HG03045 (cell line): Measurements from ENCODE around the gene TFAP2A.

Experiments
- ATAC-seq: cut with Tn5 transposase; IDR thresholded peaks from one replicate; pipeline ENCODE4 v1.9.1; 2021; ENCODE audit warnings: mild to moderate bottlenecking, moderate library complexity; ENCODE audit not compliant: unreplicated experiment

TFAP2A gene

DNA sequence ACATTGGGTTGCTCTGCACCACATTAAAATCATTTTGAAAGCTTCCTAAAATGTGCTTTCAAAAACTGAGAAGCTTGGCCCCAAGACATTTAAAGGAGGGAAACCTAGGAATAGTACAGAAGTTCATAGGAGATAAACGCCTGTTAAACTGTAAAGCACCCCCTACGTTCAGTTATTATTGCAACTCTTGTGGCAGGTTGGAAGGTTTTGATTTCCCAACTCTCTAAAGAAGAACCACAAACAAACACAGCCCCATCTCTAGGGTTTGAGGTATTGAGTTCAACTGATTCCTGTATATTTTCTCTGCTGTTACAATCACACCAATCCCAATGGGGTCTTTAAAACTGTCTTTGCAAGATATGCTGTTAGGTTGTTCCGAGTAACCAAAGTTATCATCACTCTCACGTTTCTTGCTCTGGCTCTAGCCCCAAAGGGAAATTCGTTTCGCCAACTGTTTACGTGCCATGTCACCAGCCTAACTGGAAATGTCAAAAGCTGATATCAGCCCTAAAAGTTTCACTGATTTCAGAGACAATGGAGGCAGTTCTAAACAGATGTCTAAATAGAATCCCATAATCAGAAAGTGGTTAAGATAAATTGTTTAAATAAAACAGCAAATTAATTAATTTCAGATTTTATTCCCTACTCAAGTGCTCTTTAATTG lies 12.1 kb downstream of the TFAP2A start:
- no peak for ATAC-seq

DNA sequence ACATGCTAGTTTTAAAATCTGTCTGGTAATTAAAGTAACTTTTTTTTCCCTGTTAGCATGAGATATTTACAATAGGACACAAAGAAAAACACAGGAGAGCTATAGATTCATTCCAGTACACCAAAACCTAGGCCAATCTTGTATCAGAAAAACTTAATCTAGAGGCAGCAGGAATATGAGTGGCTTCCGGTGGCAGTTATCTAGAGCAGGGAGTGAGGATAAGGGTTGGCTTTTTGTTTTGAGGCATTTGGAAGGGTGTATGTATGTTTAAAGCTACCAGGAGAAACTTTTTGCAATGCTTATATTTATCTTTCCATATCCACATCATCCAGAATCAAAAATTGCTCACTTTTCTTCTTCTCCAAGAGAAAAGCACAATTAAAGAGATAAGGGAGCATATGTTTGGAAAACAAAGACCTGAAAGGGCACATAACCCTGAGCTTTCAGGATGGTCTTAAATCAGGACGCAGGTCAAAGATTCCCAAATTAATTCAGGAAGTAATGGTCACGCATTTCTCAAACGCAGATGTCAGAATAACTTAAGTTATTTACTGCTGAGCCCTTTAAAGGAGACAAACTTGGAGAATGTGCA lies 13.1 kb downstream of the TFAP2A start:
- no peak for ATAC-seq

DNA sequence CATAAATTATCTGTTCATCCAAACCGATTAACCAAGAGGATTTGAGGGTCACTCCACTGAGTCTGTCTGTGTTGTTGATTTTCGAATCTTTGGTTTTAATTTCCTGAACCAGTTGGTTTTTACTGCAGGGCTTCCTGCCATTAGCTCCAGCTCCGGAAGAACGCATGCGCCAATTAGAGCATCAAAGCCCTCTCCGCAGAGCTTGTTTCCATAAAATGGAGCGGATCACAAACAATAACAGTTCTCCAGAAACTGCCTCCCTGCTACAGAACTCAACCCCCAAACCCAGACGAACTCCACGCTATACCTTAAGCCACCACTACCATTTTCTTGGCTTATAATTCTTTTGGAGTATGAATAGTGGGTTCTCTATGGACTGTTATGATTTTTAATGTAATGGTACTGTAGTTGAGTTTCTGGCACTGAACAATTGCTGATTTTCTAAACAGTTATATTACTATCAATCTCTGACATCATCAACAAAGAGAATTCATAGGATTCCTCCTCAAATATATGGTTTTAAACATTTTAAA lies 13.8 kb downstream of the TFAP2A start:
- ATAC-seq, result no peak

DNA sequence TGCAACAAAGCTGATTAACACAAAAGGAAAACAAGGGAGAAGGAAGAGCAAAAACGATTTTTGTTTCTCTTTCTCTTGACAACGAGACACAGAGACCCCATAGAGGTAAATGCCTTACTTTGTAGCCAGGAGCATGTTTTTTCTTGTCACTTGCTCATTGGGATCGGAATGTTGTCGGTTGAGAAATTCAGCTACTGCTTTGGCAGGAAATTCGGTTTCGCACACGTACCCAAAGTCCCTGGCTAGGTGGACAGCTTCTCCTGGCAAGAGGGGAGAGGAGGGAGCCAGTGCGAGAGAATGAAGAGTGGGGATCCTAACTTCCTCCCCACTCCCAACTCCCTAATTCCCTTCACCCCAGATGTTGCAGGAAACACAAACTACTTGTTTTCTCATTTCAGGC lies 14.5 kb downstream of the TFAP2A start:
- no peak for ATAC-seq

DNA sequence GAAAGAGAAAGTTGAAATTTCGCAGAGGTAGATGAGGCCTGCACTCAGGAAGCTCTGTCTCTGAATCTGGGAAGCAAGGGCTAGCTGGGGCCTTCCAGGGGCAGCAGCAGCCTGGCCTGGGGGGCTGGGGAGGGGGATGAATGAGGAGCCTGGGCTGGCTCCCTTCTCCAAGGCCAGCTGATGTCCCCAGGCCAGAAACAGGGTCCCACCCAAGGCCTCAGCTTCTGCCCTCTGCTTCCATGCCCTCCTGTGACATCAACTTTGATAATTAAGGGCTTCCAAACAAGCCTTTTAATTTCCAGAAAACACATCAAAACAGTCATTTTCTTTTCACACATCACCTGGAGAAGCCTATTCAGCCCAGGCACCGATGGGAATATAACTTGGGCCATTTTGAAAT lies 15.4 kb downstream of the TFAP2A start:
- ATAC-seq, result no peak

DNA sequence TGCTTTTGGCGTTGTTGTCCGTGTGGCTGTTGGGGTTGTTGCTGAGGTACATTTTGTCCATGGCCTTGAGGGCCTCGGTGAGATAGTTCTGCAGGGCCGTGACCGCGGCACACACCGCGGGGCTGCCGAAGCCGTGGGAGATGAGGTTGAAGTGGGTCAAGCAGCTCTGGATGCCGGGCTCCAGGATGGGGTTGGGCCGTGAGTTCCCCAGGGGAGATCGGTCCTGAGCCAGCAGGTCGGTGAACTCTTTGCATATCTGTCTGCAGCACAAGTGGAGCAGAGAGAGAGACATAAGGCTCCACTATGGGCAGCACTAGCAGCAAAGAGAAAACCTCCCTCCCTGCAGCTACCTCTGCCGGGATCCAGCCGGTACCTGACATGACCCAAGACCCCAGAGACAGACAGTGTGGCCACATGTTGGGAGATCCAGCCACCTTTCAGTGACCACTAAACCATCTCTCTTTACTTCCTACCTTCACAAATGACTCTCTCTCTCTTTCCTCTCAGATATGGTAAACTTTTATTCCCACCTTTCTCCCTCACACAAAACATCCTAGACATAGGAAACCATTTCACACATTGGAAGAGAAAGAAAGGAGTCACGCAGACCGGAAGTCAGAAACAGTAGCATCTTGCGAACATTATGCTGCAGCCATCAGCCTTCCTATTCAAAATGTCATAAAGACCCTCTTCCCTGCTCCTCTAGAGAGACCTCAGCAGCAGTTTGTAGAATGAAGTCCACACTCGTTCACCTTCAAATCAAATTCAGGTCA lies 16.2 kb downstream of the TFAP2A start:
- ATAC-seq, result no peak

DNA sequence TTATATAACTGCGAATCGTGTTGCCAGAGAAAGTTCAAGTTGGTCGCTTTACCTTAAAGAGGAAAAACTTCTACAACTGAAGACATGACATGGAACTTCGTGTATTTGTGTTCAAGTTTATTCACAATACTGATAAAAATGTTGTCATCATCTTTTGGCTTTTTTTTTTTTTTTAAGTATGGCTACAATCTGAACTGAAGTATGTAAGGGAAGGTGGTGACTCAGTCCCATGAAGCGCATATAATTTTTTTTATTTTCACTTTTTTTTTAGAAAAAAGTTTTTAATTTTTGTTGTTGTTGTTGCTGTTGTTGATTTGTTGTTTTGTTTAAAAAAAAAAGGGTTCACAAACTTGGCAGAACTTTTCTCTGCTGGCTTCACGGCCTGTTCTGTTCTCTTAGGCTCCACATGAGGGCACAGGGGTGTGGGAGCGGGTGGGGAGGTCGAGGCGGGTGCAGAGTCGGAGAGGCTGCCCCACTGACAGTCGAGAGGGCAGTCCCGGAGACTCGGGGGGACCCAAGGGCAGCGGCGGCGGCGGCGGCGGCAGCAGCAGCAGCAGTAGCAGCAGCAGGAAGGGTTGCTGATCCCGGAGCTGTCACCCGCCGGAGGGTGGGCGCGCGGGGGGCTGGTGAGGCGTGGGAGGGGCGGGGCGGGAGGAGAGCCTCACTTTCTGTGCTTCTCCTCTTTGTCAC lies 17.0 kb downstream of the TFAP2A start:
- no peak for ATAC-seq

DNA sequence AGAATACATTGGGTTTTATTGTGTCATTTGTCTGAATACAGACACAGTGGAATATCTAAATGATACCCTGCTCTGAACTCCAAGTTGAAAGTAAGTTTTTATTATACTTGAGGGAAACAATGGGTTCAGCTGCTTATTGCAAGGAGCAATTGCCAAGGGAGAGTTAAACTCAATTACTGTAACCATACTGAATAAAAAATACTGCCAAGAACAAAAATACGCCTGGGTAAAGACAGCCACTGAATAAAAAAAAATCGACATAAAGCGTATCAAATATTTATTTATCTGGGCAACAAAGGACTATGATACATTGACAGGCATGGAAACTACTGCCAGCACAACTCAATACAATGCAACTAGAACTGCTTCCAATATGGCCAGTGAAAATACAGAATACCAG lies 18.1 kb downstream of the TFAP2A start:
- no peak for ATAC-seq

DNA sequence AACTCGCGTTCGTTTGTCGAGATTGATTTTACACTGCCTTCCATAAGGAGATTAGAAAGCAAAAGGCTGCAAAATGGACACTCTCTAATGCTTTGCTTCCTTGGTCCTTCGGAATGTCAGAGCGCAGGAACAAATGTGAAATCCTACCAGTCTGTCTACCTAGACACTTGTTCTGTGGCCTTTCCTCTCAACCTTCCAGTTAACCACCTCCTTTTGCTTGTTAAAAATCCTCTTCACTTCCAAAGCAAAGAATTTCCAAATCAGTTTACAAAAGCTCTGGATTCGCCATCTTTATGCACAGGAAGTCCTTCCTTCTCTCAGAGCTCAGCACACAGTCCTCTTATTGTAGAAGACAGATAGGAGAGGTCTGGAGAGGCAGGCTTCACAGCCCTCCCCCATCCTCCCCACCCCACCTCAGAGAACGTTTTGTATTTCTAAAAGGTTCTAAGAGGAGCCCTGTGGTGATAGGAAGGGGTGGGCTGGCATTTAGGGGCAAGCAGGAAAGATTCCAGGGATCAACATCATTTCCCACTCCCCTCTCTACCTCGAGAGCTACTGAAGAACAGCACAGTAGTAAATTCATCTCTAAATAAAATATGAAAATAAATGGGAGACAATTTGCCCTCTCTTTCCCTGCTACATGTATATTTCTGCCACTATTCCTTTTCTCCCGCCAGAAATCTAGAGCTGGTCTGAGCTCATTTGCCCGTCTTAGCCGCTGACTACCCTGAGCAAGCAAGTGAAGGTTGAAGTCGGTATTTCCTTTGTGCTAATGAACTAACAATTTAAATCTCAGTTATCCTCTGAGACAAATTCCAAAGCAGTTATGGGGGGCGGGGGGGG lies 18.9 kb downstream of the TFAP2A start:
- ATAC-seq, result no peak

DNA sequence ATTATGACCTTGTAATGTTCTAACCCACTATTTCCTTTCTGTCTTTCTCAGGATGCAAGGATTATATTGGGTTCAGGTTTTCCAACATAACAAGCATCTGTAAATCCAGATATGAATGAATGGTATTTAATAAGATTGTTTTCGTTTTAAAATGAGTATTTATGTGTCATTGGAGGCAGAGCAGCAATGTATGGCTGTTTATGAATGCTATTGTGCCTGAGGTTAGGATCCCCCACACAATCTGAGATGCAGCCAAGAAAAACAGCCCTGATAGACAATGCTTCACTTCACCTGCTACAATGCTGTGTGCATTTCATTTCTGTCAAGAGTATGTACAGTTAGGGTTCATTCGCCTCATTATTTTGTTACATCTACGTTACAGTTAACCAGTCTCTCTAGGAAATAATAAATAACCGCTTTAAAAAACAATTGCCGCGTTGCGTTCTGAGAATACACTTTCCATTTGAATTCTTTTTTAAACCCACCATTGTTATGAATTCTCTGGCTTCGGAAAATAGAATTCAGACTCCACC lies 19.6 kb downstream of the TFAP2A start:
- ATAC-seq, result no peak

DNA sequence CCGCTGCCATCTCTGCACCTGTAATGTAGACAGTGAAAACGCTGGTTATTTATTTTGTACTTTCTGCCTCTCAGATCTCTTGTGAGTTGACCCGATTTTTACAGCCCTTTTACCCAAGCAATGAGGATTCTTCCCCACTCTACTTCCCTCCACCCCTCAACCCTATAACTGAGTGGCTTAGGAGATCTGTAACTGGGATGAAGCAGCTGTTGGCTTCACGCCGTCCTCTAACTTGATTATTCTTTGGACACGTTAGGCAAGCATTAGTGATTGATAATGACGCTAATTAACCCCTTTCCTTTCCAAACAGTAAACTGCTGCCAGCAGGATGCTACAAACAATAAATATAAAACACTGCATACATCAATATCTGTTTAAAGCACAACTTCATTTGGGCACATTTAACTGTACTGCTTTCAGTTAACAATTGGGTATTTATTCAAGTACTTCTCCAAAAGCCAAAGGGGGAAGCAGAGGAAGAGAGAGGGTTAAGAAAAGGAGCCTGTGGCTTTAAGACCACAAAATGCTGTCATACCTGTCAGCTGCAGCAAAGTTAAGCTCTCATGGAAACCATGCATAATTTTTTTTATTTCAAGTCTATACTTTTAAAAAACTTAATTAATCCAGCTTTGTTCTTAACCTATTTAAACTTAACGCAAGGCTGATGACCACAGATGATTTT lies 21.2 kb downstream of the TFAP2A start:
- no peak for ATAC-seq

DNA sequence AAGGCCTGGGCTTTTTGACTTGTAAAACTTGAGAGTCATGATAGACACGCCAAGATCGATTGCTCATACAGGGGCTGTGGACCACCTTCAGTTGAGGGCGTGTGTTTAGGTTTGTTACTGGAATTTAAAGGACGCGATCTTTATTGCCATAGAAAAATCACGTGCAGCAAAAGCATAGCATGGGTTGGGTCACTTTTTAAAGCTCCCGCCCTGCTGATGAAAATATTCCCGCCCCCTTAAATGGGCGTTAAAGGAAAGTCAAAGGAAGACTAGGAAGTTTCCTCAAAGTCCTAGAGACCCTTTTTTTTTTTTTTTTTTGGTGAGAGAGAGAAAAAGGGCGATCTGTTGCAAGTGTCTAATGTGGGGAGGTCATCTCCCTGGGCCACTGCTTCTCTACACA lies 23.1 kb downstream of the TFAP2A start:
- ATAC-seq, result no peak

DNA sequence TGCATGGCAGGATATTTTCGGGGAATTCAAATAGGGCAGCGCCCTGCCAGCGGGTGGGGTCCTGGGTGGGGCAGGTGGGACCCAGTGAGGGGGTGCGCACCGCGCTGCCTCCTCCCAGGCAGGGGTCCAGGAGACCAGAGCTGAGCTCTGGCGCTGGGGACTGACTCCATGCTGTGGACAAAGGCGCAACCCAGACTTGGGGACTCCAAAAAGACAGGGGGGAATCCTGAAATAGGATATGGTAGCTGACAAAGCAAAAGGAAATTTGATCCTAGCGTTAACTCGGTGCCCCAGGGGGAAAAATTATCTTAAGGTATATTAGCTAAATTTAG lies 23.6 kb downstream of the TFAP2A start:
- no peak for ATAC-seq

DNA sequence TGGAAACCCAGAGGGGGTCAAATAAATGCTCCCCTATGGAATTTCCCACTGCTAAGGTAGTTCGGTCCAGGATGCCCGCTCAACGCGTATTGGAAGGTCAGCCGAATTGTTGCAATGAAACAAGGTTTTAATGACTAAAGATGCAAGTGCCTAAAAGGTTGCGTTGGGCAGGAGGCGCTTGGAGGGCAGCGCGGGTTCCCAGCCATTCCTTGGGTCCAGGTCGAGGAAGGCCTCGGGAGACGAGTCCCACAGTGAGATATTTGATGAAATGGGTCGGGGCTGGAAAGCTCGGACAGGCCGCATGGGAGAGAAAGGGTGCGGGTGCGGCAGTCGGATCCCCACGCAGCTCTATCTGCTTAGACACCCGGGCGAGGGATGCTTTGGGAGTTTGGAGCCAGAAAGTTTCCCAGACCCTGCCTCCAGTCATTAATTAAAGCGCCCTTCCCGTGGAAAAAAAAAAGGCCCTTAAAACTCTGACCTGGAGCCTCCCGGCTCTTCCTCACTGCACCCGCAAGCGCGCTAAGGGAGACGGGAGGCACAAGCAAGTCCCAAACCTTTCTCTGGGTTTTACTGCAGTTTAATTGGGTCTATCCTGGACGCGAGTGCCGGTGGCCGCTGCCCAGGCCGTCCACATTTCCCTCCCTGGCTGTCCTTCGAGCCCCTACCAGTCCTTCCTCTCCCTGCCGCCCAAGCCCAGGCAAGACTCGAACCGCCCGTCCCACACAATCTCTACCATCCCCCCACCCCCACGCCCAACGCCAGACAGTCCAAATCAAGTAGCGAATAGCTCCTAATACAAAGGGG lies 24.2 kb downstream of the TFAP2A start:
- no peak for ATAC-seq

DNA sequence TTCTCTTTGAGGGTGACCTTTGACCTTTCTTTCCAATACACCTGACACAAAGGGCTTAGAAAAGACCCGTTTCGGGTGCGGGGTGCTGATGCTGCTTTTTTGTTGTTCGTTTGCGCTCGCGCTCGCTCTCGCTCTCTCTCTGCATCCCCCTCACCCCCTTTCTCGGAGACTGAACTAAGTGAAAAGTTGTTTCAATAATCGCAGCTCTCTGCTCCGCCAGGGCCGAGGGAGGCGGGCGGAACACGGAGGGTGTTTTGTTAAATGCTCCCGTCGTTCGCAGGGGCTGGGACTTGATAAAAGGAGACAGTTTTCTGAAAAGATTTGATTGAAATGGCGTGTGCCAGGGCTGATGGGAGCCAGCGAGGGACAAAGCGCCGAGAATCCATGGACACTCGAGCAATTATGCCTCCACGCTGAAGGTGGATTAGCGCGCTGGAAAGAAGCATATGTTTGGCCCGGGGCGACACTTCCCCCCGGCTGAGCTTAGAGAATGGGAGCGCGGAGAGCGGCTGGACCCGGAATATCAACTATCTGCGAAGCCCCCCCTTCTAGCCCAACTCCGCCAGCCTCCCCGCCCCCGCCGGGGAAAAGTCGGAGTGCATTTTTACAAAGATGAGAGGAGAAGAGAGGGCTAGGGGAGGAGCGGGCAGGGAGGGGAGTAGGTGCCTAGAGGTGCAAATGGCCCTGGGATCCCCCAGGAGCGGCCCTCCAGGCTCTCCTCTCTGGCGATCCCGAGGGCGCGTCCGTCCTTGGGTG lies 25.0 kb downstream of the TFAP2A start:
- no peak for ATAC-seq

DNA sequence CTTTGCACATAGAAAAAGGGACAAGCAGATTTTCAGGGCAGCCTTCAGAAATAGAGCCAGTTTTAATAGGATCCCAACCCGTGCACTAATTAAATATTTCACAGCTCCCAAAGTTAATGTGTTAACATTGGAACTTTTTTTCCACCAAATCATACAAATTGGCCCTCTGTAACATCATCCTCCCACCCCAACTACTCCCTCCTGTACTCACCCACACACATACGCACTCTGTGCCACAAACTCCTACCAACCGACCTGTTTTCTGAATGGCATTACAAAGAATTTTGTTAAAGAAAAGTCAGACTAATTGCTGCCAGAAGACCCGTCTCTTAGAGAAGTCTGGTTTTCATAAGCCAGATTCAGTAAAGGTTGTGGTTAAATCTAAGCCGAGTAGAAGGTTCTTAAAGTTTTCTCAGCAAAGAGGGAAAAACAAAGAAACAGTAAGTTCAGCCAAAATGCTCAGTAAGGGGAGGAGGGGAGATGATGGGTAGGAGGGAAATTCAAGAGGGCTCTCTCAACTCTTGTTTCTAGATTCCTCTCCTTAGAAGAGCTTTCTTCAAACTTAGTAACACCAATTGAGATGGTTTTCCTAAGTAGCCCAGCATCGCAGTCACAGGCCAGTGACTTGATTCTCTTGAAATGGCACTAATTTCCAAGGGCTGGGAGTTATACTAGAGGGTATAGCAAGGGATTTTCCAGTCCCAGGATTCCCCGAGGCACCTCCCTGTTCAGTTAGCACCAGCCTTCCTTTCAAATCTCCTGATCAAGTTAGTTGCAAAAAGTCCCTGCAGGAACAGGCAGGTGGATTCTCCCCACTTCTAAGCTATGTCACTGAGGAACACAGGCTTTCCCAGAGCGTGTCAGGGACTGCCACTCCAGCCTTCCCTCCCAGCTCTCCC lies 27.9 kb downstream of the TFAP2A start:
- no peak for ATAC-seq

DNA sequence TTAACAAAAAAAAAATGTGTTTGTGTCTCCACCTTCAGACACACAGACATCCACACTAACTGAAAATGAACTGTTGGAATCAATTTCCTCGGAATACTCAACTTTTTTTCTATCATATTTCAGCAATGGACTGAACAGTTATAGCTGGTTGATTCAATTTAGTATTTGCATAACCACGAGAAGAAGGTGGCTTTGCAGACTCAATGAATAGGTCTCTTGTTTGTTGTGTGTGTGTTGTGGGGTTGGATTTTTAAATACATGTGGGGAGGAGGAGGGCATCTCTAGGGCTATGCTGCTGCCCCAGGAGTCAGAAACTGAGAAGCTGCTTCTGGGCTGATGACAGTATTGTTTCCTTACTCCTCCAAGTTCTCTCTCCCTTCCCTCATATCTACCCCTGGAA lies 28.7 kb downstream of the TFAP2A start:
- no peak for ATAC-seq
